ENCODE data around the gene RIC3.

DNA sequence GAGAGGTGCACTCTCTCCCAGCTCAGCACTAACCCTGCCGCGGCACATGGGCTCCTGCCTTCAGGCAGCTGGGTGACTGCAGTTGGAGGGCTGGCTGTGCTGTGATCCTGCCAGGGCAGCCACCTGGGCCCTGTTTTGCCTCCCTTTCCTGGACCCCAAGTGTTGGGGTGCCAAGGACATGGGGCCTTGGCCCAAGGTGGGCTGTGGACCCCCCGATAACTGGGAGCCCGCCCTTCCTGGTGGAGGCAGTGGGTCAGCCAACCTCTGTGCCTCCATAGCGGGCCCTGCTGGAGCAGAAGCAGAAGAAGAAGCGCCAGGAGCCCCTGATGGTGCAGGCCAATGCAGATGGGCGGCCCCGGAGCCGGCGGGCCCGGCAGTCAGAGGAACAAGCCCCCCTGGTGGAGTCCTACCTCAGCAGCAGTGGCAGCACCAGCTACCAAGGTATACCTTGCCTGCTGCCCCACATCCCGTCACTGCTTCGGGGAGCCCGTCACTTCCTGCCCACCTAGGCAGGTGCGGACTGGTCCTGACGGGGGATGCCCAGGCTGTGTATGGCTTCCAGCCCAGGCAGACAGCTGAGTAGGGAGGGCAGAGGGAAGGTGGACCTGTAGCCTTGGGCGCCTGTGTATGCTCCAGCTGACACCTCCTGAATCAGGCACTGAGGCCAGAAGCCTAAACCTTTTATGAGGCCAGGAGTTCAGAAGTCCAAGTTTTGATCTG, 78.9 kb downstream of the RIC3 start:
- TF ChIP-seq, protein P1, sequence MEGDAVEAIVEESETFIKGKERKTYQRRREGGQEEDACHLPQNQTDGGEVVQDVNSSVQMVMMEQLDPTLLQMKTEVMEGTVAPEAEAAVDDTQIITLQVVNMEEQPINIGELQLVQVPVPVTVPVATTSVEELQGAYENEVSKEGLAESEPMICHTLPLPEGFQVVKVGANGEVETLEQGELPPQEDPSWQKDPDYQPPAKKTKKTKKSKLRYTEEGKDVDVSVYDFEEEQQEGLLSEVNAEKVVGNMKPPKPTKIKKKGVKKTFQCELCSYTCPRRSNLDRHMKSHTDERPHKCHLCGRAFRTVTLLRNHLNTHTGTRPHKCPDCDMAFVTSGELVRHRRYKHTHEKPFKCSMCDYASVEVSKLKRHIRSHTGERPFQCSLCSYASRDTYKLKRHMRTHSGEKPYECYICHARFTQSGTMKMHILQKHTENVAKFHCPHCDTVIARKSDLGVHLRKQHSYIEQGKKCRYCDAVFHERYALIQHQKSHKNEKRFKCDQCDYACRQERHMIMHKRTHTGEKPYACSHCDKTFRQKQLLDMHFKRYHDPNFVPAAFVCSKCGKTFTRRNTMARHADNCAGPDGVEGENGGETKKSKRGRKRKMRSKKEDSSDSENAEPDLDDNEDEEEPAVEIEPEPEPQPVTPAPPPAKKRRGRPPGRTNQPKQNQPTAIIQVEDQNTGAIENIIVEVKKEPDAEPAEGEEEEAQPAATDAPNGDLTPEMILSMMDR (IDR thresholded peaks at IDR 0.05) = no peak
- no peak for TF ChIP-seq POLR2AphosphoS5 (IDR thresholded peaks at IDR 0.05; ENCODE audit: insufficient read depth in 1 of 2, low read depth in 1 of 2)
